Motor neuron (in vitro differentiated cells): Measurements from ENCODE around the gene WNT6. TPM values are rescaled to one million over a fixed set of nuclear protein-coding genes. Genes with fewer than 3 reads are reported as not detected.

ENCODE experiments used
- ATAC-seq, 8 experiments: fragments of 200-7000 bp; cut with Tn5 transposase; replicated peaks in 6 of 8; 2 replicates each; pipeline ENCODE4 v1.8.0; 2021; ENCODE audit warnings: mild to moderate bottlenecking in 8 of 8, moderate library complexity in 8 of 8
- H3K27ac ChIP-seq, 2 donors: fragments of 250-450 bp; sonication (Bioruptor Pico); 2 replicates each; pipeline ENCODE4 v1.9.0; 2021; ENCODE audit warnings: antibody characterized with exemption in 2 of 2, mild to moderate bottlenecking in 2 of 2, moderate library complexity in 1 of 2
- H3K4me1 ChIP-seq, 2 donors: fragments of 250-450 bp; sonication (Bioruptor Pico); replicated peaks in 1 of 2; 2 replicates each; pipeline ENCODE4 v1.6.1; 2021; ENCODE audit warnings: antibody characterized with exemption in 2 of 2, mild to moderate bottlenecking in 2 of 2, moderate library complexity in 1 of 2
- H3K4me3 ChIP-seq, 5 donors: fragments of 250-450 bp; sonication (Bioruptor Pico); 2 replicates each; pipeline ENCODE4 v1.9.0; 2021; ENCODE audit warnings: antibody characterized with exemption in 5 of 5, mild to moderate bottlenecking in 5 of 5, moderate library complexity in 4 of 5
- WGBS, 10 experiments: fragments of 450-650 bp; shearing (Covaris generic); methylation state at CpG; one replicate each; pipeline ENCODE4 v1.0.0; 2022; 5-methylcytosine and 5-hydroxymethylcytosine counted together
- in situ Hi-C, 9 experiments: fragments of 400-800 bp; cut with MboI; loops; one replicate each; pipeline ENCODE4 v1.15.0; 2021; ENCODE audit warnings: low sequenced_read_pairs in 9 of 9, low pct_unique_long_range_greater_than_20kb in 2 of 9; ENCODE audit not compliant: unreplicated experiment in 9 of 9
- total RNA-seq, 8 experiments: library from RNA; unstranded; fragments of 300-600 nt; gene quantifications; 2 replicates each; pipeline versions ENCODE4 v1.2.3 to v1.2.4, GENCODE V29; 2022

Gene WNT6
- total RNA-seq, 8 experiments from 2014 or later, result 0.14 to 0.93 (median 0.24) TPM; not detected in 5

DNA sequence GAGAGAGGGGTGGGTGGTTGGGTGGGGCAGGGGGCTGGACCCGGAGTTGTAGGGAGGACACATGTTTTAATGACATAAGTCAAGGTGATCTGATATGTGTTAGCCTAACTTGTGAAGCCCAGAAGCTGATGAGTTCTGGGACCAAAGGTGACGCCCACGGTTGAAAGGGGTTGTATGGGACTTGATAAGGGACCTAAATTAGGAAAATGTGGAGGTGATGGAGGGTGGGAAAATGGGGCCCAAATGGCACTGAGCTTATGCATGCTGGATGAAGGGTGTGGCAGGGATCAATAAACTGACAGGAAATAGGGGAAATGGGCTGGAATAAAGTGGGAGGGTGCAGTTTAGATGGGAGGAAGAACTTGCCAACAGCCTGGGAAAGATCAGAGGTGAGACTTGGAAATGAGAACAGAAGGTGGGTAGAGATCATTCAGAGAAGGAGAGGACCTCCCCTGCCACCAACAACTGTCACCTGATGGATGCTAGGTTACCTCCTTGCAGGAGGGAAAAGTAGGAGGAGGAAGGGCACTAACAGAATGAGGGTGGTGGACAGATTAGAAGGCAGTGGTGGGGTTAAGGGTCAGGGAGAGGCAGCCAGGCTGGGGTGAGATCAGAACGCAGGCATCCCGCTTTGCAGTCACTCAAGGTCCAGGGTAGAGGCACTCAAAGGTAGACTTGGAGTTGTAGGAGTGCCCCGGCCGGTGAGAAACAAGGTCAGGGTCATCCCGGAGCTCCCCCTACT is 36.3 kb downstream of the WNT6 start:
- in situ Hi-C loops, result no loop called here
- 0 to 65% (median 50%) methylated on average over 2 to 3 of the region's 8 CpGs; no CpG with 5 or more reads in 5 of the 10 experiments for WGBS, 10 experiments

DNA sequence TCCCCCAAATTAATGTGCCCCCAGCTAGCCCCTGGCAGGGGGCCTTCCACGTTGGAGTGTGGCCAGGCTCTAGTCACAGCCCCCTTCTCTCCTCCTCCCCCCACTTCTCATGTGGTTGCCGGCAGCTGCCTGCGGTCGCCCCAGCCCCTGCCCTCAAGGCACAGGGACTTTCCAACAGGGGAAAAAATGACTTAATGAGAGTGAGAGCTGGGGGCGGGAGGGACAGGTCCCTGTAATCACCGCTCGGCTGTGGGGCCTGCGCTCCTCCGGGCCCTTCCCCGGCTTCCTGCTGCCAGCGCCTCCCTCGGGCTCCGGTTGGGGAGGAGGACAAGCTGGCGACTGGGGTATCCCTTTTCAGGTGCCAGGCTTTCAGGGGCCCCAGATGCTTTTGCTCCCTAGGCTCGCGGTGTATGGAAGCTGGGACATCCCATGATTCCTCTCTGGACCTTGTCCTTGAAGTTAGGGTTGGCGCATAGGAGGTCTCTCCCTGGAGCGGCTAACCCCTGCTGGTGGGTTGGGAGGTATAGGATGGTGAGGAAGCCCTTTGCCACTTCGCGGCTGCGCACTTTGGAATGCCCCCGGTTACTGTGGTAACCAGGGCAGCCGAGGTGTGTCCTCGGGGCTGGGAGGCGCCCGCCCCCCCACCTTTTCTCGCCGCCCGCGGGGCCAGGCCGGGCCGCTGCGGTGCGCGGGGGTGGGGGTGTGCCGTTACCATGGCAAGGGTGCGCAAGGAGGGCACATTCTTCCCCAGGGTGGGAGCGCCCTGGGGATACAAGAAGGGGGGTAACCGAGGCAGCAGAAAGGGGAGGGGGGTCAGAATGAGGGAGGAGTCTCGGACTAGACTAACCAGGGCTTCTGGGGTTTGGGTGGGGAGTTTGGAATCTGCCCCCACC is 37.1 kb downstream of the WNT6 start:
- Histone ChIP-seq H3K4me1 (no peaks in the 10 kb centered on the region), H3K27ac (no peak overlapping the region), H3K4me3 (peak overlapping the region in 1 of 5 donors; percentile 3)
- ATAC-seq, result peak in 5 of 8 experiments; percentile 71 to 80 (median 75)
- 5% methylated on average over 9 of the region's 40 CpGs; no CpG with 5 or more reads in 9 of the 10 experiments for WGBS, 10 experiments
- in situ Hi-C loops, result no loop called here

More for the DNA sequence above, 36.3 kb downstream of the WNT6 start:
- Histone ChIP-seq H3K4me1 (no peaks in the 10 kb centered on the region), H3K27ac (no peak overlapping the region), H3K4me3 (no peak overlapping the region)
- ATAC-seq, result no peak

DNA sequence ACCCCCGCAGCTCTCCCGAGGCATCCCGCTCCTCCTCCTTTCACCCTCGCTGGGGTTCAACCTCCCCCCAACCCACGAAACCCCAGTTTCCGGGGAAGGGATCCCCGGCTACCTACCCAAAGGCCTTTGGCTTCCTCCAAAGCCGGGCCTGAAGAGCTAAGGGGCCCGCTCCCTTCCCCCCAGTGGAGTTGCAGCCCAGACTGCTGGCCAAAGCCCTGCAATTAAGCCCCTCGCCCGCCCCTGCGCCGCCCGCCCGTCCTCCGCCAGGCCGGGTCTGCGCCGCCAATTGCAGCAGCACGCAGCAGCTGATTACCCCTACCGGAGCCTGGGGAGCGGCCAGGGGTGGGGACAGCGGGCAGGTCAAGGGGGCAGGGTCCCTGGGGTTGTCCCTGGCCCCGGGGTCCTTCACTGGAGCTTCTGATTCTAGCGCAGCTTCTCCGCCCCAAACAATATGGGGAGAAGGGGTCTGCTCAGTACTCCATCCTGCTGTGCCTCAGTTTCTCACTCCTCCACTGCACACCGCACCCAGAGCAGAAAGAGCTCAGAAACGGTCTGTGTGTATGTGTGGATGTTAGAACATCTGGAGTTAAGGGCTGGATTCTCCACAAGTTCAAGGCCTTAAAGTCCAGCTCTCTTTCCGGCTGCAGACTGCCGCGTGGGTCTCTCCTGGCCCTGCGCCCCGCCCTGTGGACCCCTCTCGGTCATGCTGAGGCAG is 37.9 kb downstream of the WNT6 start:
- no peak overlapping the region for H3K27ac ChIP-seq

DNA sequence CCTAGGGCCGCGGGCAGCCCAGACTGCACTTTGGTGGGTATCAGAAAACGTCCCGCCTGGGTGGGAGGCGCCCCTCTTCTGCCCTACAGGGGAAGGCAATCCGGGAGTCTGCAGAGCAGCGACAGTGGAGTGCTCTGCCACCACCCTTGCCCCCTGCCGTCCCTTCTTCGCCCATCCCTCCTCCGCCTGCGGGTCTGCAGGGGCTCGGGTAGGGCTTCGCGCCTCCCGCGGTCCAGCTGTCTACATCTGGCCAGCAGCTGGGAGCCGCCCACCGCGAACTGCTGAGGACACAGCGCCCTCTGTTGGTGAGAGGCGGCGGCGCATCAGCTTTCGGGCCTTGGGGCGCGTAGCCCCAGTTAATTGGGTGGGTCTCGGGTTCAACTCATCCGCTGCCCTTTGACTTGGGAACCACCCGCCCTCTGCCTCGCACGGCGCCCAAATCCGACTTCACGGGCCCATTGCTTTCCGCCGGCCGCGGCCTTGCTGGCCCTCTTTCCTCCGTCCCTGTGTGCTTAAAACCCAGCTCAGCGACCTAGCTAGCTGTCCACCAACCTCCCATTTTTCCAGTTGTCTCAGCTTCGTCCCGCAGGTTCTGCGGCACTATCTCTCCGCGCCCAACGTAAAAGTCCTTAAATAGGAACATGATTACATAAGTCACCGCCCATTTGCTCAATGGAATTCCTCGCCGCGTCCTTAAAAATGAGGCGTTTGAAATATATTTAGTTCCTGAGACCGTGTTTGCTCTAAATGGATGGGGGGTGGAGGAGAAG is 38.7 kb downstream of the WNT6 start:
- peak; percentile 19 to 85 (median 39) for ATAC-seq
- Histone ChIP-seq H3K4me3 (no peak overlapping the region), H3K27ac (no peak overlapping the region), H3K4me1 (no peaks in the 10 kb centered on the region)
- WGBS, 10 experiments, result 0 to 61% (median 8%) methylated on average over 1 to 23 of the region's 52 CpGs
- in situ Hi-C loops, result no loop called here

More for the DNA sequence above, 37.9 kb downstream of the WNT6 start:
- WGBS, 10 experiments, result 0 to 100% (median 40%) methylated on average over 1 to 5 of the region's 34 CpGs; no CpG with 5 or more reads in 7 of the 10 experiments
- in situ Hi-C loops, result no loop called here
- Histone ChIP-seq H3K4me1 (no peaks in the 10 kb centered on the region), H3K4me3 (peak overlapping the region in 1 of 5 donors; percentile 3)
- ATAC-seq, result peak in 3 of 8 experiments; percentile 2 to 15 (median 13)

DNA sequence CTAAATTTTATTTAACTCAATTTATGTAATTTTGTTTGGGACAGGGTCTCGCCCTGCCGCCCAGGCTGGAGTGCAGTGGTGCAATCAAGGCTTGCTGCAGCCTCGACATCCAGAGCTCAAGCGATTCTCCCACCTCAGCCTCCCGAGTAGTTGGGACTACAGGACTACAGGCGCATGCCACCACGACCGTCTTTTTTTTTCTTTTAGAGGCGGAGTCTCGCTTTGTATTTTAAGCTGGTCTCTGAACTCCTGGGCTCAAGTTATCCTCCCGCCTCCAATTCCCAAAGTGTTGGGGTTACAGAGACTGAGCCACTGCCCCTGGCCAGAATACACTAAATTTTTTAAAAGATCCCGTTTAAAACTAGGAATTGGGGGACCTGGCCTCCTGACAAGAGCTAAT is 39.5 kb downstream of the WNT6 start:
- WGBS, 10 experiments, result 24 to 100% (median 33%) methylated on average over 2 to 11 of the region's 12 CpGs; no CpG with 5 or more reads in 1 of the 10 experiments
- in situ Hi-C loops, result no loop called here
- Histone ChIP-seq H3K4me1 (no peaks in the 10 kb centered on the region), H3K4me3 (no peak overlapping the region), H3K27ac (no peak overlapping the region)
- ATAC-seq, result no peak

DNA sequence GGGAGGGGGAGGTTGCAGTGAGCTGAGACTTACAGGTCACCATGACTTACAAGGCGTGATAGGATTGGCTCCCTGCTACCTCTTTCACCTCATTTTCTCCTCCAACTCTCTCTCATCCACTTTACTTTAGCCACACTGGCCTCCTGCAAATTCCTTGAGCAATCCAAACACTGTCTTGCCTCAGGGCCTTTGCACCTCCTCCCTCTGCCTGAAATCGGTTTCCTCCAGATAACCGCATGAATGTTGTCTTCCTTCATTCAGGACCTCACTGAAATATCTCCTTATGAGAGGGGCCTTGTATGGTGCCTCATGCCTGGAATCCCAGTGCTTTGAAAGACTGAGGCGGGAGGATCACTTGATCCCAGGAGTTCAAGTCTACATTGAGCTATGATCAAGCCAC is 42.8 kb downstream of the WNT6 start:
- in situ Hi-C loops, result no loop called here
- WGBS, 10 experiments, result 50 to 100% (median 60%) methylated on average over 1 to 4 of the region's 4 CpGs; no CpG with 5 or more reads in 2 of the 10 experiments
- no peaks in the 10 kb centered on the region for H3K4me1 ChIP-seq
- H3K4me3 ChIP-seq, result no peak overlapping the region
- ATAC-seq, result no peak
- H3K27ac ChIP-seq, result no peak overlapping the region

DNA sequence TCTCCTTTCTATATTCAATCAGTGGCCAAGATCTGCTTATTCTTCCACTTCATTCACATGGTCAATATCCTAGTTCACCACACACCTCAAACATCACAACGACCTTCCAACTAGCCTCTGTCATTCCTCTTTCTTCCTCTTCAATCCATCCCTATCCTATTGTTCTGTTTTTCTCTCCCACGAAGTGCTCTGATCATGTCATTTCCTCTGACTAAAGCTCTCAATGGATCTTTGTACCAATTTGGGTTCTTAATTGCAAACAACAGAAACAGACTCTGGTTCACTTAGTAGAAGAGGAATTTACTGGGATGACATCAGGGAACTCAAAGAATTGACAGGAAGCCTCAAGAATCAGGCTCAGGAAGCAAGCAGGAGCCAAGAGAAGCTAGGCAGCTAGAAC is 44.6 kb downstream of the WNT6 start:
- 0 to 67% (median 19%) methylated on average over 1 to 2 of the region's 2 CpGs; no CpG with 5 or more reads in 1 of the 10 experiments for WGBS, 10 experiments
- no peak overlapping the region for H3K4me3 ChIP-seq
- no peak for ATAC-seq
- no peak overlapping the region for H3K27ac ChIP-seq
- H3K4me1 ChIP-seq, result no peaks in the 10 kb centered on the region
- in situ Hi-C loops, result no loop called here

DNA sequence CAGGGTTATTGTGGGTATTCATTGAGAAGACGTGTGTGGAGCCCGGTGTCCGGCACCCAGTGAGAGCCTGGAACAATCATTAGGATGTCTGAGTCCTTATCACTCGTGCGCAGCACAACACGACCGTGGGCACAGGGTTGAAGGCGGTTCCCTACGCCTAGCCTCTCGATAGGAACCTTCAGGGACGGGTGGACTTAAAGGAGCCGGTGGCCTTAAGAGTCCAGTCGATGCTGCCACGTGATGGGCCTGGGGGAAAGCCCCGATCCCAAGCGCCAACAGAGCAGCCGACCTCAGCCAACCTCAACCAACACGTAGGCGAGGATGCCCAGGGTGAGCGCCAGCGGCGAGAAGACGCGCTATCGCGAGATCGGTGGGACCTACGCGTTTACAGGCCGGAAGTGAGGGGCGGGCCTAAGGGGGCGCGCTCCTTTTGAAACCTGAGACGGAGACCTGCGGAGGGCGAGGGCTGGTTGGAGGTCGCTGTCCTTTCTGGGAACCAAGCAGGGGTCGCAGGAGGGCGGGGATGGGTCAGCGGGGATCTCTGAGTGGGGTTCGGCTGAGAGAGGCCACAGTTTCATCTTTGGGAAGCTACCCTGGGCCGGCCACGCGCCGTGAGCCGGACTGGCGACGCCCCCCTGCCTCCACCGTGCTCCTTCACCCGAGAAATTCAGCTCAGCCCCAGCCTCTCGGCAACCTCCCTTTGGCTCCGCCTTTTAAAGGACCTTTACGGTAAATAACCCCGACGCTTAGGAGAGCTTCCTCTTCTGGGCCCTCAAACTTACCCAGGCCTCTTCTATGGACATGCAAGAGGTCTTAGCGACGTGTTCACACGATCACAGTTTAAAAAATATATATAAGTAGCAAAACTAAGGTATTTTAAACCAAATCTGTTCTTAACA is 49.4 kb downstream of the WNT6 start:
- H3K4me1 ChIP-seq, result no peaks in the 10 kb centered on the region
- peak overlapping the region; percentile 27 to 42 (median 33) for H3K4me3 ChIP-seq
- no peak overlapping the region for H3K27ac ChIP-seq
- peak; percentile 97 to 100 (median 99) for ATAC-seq
- in situ Hi-C loops, result no loop called here
- 0 to 14% (median 1%) methylated on average over 1 to 23 of the region's 58 CpGs; no CpG with 5 or more reads in 3 of the 10 experiments for WGBS, 10 experiments

DNA sequence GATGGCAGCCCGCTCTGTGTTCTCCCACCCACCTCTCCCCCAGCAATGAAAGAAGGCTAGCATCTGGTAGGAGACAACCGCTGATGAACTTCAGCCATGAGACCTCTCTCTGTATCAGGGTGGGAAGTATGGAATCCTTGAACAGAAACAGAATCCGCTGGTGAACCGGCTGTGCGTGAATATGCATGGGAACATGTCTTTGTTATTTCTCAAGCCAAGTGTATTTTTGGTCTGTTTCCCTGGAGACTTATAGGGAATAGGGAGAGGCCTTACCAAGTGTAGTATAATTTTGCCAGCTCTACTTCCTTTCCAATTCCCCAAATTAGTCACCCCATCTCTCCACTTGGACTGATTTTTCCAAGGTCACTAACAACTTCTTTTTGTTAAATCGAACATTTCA is 51.1 kb downstream of the WNT6 start:
- in situ Hi-C loops, result no loop called here
- 60 to 100% (median 77%) methylated on average over 1 to 5 of the region's 6 CpGs; no CpG with 5 or more reads in 1 of the 10 experiments for WGBS, 10 experiments
- no peaks in the 10 kb centered on the region for H3K4me1 ChIP-seq
- no peak for ATAC-seq
- H3K4me3 ChIP-seq, result no peak overlapping the region
- H3K27ac ChIP-seq, result no peak overlapping the region

DNA sequence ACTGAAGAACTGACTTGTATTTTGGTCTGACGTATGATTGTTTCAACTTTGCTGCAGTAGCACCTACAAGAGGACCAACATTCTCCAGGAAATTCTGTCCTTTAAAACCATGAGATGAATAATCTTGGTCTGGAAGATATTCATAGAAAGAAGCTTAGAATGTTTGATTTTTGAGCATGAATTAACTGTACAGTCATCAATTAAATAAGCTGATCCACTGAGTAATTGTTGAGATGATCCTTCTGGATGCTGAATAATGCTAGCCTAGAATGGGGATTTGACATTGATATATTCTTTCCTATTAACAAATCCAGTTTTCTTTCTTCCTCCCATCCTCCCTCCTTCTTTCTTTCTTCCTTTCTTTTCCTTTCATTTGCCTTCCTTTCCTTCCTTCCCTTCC is 60.9 kb downstream of the WNT6 start:
- Histone ChIP-seq H3K4me1 (no peaks in the 10 kb centered on the region), H3K4me3 (no peak overlapping the region), H3K27ac (no peak overlapping the region)
- in situ Hi-C loops, result no loop called here
- ATAC-seq, result no peak
- 75 to 100% (median 95%) methylated on average over 1 of the region's 1 CpG; no CpG with 5 or more reads in 4 of the 10 experiments for WGBS, 10 experiments
